Cardiac muscle cell (in vitro differentiated cells and primary cell): Measurements from ENCODE around the gene PLAU. TPM values are rescaled to one million over a fixed set of nuclear protein-coding genes. Genes with fewer than 3 reads are reported as not detected.

ENCODE experiments used
- DNase-seq, 2 donors: peaks; one replicate each; pipeline versions ENCODE4 v3.0.0 to v3.0.0-alpha.2; 2010 to 2017; ENCODE audit warnings: low read depth in 1 of 2, low spot score in 1 of 2
- H3K27ac ChIP-seq: fragments of 200-600 bp; sonication (generic); 2 replicates; pipeline ENCODE4 v1.5.1; 2016
- H3K27me3 ChIP-seq: fragments of 200-600 bp; sonication (generic); 2 replicates; pipeline ENCODE4 v1.6.0; 2016; ENCODE audit warnings: control low read depth
- H3K36me3 ChIP-seq: fragments of 200-600 bp; sonication (generic); 2 replicates; pipeline ENCODE4 v1.5.1; 2016; ENCODE audit warnings: control low read depth
- H3K4me1 ChIP-seq: fragments of 200-600 bp; sonication (generic); 2 replicates; pipeline ENCODE4 v1.8.1; 2017; ENCODE audit warnings: low read depth, mild to moderate bottlenecking, mixed run types
- H3K4me3 ChIP-seq: fragments of 200-600 bp; sonication (generic); 2 replicates; pipeline ENCODE4 v1.5.1; 2016; ENCODE audit warnings: mild to moderate bottlenecking
- H3K9me3 ChIP-seq: fragments of 200-600 bp; sonication (generic); 2 replicates; pipeline ENCODE4 v1.5.1; 2017; ENCODE audit warnings: low read depth, mild to moderate bottlenecking, control low read depth
- polyA plus RNA-seq: library from polyadenylated mRNA; unstranded; fragments of >200 nt; fragmentation: Nextera tagmentation; extraction: Ambion mirVana; gene quantifications from 2 replicates; pipeline ENCODE4 v1.2.1, GENCODE V29; 2016
- total RNA-seq: library from RNA; depleted of rRNA; stranded (reverse); fragments of >200 nt; gene quantifications from 2 replicates; pipeline ENCODE4 v1.2.3, GENCODE V29; 2016
- TF ChIP-seq, protein P1 (sequence below): IDR thresholded peaks from 2 replicates; pipeline ENCODE4 v1.5.1; 2012; ENCODE audit warnings: low read depth, mild to moderate bottlenecking, low read length

PLAU gene
- total RNA-seq (3.8 and 5.4 TPM in 2 replicates), polyA plus RNA-seq (4.0 and 4.1 TPM in 2 replicates)

DNA sequence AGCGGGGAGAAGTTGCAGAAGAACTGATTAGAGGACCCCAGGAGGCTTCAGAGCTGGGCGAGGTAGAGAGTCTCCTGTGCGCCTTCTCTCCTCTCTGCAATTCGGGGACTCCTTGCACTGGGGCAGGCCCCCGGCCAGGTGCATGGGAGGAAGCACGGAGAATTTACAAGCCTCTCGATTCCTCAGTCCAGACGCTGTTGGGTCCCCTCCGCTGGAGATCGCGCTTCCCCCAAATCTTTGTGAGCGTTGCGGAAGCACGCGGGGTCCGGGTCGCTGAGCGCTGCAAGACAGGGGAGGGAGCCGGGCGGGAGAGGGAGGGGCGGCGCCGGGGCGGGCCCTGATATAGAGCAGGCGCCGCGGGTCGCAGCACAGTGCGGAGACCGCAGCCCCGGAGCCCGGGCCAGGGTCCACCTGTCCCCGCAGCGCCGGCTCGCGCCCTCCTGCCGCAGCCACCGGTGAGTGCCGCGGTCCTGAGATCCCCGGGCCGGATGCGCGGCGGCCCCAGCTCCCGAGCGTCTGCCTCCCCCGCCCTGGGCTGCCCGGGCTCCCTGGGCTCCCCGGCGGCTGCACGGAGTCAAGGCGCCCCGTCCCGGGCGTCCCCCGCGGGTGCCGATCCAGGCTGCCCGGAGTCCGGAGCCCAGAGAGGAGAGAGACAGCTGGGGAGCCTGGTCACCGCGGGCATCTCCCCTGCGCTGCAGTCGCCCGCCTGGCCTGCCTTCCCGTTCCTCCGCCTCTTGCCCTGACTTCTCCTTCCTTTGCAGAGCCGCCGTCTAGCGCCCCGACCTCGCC, at the start of gene PLAU:
Gene PLAU (plus strand): TSS at position 369 of the 789 bp plus-strand sequence. CDS start 424 bp downstream, outside the sequence.
- H3K9me3 ChIP-seq, result no peaks in the 10 kb centered on the region
- no peak within 1 kb of the TSS for H3K27ac ChIP-seq
- peaks cover 16% of the 10 kb centered on the region for H3K27me3 ChIP-seq
- peaks cover 14% of the 10 kb centered on the region for H3K4me1 ChIP-seq
- peak within 1 kb of the TSS; percentile 59 for H3K4me3 ChIP-seq
- TF ChIP-seq, protein P1, sequence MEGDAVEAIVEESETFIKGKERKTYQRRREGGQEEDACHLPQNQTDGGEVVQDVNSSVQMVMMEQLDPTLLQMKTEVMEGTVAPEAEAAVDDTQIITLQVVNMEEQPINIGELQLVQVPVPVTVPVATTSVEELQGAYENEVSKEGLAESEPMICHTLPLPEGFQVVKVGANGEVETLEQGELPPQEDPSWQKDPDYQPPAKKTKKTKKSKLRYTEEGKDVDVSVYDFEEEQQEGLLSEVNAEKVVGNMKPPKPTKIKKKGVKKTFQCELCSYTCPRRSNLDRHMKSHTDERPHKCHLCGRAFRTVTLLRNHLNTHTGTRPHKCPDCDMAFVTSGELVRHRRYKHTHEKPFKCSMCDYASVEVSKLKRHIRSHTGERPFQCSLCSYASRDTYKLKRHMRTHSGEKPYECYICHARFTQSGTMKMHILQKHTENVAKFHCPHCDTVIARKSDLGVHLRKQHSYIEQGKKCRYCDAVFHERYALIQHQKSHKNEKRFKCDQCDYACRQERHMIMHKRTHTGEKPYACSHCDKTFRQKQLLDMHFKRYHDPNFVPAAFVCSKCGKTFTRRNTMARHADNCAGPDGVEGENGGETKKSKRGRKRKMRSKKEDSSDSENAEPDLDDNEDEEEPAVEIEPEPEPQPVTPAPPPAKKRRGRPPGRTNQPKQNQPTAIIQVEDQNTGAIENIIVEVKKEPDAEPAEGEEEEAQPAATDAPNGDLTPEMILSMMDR, result no peak
- peak; percentile 43 to 69 for DNase-seq
- H3K36me3 ChIP-seq, result no peaks in the 10 kb centered on the region

DNA sequence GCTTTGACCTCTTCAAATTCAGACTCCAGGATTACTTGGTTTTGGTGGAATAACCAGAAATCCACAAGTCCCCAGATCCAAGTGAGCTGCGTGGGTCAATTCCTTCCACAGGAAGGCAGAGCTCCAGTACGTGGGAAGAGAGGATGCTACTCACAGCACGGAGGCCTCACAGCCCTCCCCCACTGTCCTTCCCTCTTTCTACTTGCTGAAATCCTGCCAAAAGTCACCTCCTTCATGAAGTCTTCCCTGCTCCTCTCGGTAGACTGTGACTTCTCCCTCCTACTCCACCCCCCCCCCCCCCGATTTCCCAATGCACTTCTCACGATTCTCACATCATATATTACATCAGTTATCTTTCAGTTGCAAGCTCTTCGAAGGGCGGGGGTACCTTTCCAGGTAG, 48.9 kb upstream of the PLAU start:
- Histone ChIP-seq H3K4me3 (no peak overlapping the region), H3K36me3 (peaks cover 9% of the 10 kb centered on the region), H3K9me3 (no peaks in the 10 kb centered on the region), H3K4me1 (peaks cover 7% of the 10 kb centered on the region), H3K27me3 (no peaks in the 10 kb centered on the region), H3K27ac (no peak overlapping the region)
- TF ChIP-seq, protein P1, result no peak
- DNase-seq, result no peak

DNA sequence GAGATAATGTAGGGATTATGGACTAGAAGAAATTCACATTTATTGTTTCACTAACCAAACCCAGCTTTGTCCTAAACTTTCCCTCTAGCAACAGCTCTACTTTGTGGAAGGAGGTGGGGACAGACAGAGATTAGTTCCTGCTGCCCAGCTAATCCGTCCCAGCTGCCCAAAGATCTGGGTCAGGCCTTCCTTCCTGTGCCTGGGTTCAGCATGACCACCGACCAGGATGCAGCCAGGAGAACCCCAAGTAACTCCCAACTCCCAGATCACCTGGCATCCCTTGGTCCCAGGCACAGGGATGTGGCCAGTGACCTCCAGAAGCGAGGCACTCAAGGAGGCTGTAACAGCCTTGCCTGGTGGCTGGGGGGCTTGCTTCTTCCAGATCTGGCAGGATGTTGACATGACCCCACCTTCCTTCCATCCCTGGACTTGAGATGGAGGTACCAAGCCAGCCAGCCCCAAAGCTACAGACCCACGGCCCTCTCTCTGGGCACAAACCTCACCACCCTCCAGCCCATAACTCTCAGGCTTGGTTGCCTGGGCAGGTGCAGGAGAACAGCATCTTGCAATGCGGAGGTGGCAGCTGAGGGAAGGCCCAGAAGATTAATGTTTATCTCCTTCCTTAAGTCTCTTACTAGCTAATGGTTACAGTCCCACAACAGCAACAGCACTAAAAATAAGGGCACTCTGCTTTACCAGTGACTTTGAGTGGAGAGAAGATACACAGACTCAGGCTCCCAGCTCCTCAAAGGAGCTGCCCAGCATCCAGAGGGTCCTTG, 47.7 kb upstream of the PLAU start:
- DNase-seq, result no peak
- Histone ChIP-seq H3K27me3 (no peaks in the 10 kb centered on the region), H3K27ac (no peak overlapping the region), H3K9me3 (no peaks in the 10 kb centered on the region), H3K36me3 (peaks cover 9% of the 10 kb centered on the region), H3K4me1 (peaks cover 19% of the 10 kb centered on the region), H3K4me3 (no peak overlapping the region)
- TF ChIP-seq, protein P1, result no peak

DNA sequence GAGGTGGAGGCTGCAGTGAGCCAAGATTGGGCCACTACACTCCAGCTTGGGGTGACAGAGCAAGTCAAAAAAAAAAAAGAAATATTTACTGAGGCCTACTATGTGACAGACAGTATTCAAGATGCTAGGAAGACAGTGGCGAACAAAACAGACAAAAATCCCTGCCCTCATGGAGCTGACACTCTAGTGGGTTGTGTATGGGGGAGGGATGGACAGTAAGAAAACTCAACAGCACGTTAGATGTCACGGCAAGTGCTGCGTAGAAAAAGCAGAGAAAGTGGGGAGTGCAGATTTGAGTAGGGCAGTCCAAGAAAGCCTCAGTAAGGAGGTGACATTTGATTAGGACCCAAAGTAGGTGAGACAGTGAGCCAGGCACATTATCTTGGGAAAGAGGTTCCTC, 46.7 kb upstream of the PLAU start:
- TF ChIP-seq, protein P1, result no peak
- Histone ChIP-seq H3K36me3 (peaks cover 5% of the 10 kb centered on the region), H3K4me3 (no peak overlapping the region), H3K27me3 (no peaks in the 10 kb centered on the region), H3K9me3 (no peaks in the 10 kb centered on the region), H3K27ac (no peak overlapping the region), H3K4me1 (peaks cover 28% of the 10 kb centered on the region)
- DNase-seq, result no peak

DNA sequence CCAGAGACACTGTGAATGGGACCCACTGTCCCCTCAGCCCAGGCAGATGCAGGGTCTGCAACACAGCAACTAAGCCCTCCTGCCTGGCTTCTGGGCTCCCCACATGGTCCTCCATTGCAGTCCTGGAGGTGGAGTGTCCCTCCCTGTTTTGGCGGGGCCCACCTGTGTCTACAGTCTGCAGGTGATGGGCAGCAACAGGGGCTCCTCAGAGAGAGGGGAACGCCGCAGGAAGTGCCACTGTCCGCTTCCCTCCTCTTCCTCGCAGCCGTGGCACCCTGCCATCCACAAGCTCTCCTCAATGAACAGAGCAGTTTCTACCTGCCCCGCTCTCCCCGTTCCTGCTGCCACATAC, 45.8 kb upstream of the PLAU start:
- H3K27me3 ChIP-seq, result no peaks in the 10 kb centered on the region
- no peak for DNase-seq
- no peaks in the 10 kb centered on the region for H3K36me3 ChIP-seq
- H3K27ac ChIP-seq, result no peak overlapping the region
- H3K9me3 ChIP-seq, result no peaks in the 10 kb centered on the region
- no peak overlapping the region for H3K4me3 ChIP-seq
- peaks cover 28% of the 10 kb centered on the region for H3K4me1 ChIP-seq
- TF ChIP-seq, protein P1, result no peak
